A549 (cell line): Measurements from ENCODE around the gene RPH3AL. TPM values are rescaled to one million over a fixed set of nuclear protein-coding genes. Genes with fewer than 3 reads are reported as not detected.
"Not testable (repeated sequence)": the region's sequence is repeated elsewhere in the genome, so short reads cannot be mapped to it uniquely, and the experiment has no call there.

ENCODE experiments used
- ATAC-seq, 2 experiments: fragments of 200-7000 bp in 1 of 2; fragments of >200 bp in 1 of 2; cut with Nextera tagmentation in 1 of 2; cut with Tn5 transposase in 1 of 2; 3 replicates each; pipeline versions ENCODE4 v1.8.0 to v1.9.1; 2018 to 2020; ENCODE audit warnings: mild to moderate bottlenecking in 1 of 2, moderate library complexity in 1 of 2
- CTCF ChIA-PET: fragments of 300-600 bp; sonication (Branson Sonifier 250); formaldehyde crosslinking; extraction: SDS; loops from one replicate; lab custom pipeline; 2021; ENCODE audit warnings: antibody characterized with exemption, inconsistent platforms; lab: Yijun Ruan, JAX
- POLR2A ChIA-PET: fragments of 350-600 bp; formaldehyde crosslinking; extraction: SDS; loops from one replicate; lab custom pipeline; 2021; ENCODE audit warnings: antibody characterized with exemption, inconsistent platforms; lab: Yijun Ruan, JAX
- DNase-seq, 2 experiments: peaks; one replicate each; pipeline versions ENCODE4 v3.0.0 to v3.0.0-alpha.2; 2011 to 2016; ENCODE audit warnings: low read depth in 1 of 2, low spot score in 1 of 2
- FAIRE-seq: peaks from 2 replicates; lab custom pipeline; 2011; peaks lifted over from hg19 to GRCh38; lab: Jason Lieb, UNC
- H3K27ac ChIP-seq, 2 experiments: fragments of >200 bp; sonication (Bioruptor Twin); formaldehyde crosslinking; 3 replicates each; pipeline ENCODE4 v1.5.1; 2016 to 2017
- H3K4me1 ChIP-seq: fragments of >200 bp; sonication (Bioruptor Twin); formaldehyde crosslinking; 3 replicates; pipeline ENCODE4 v1.6.1; 2016
- H3K4me2 ChIP-seq: fragments of >200 bp; sonication (Bioruptor Twin); formaldehyde crosslinking; 3 replicates; pipeline ENCODE4 v1.6.1; 2016
- H3K4me3 ChIP-seq: fragments of >200 bp; sonication (Bioruptor Twin); formaldehyde crosslinking; 3 replicates; pipeline ENCODE4 v1.5.1; 2016
- H3K9me3 ChIP-seq: fragments of >200 bp; sonication (Bioruptor Twin); formaldehyde crosslinking; 3 replicates; pipeline ENCODE4 v1.6.1; 2016
- ATOH8 ChIP-seq: fragments of 250-450 bp; sonication (Bioruptor Pico); IDR thresholded peaks from 2 replicates; pipeline ENCODE4 v1.5.0; 2020; ENCODE audit warnings: low read depth, mild to moderate bottlenecking, moderate library complexity
- CHD2 ChIP-seq: fragments of 150-350 bp; IDR thresholded peaks from 2 replicates; pipeline ENCODE4 v1.6.1; 2014; ENCODE audit warnings: low read length; ENCODE audit not compliant: partially characterized antibody
- CHD4 ChIP-seq: fragments of 200-600 bp; sonication (generic); IDR thresholded peaks from 2 replicates; pipeline ENCODE4 v1.6.1; 2016; ENCODE audit warnings: antibody characterized with exemption, mild to moderate bottlenecking, borderline replicate concordance
- CTCF ChIP-seq: fragments of >200 bp; sonication (Bioruptor Twin); formaldehyde crosslinking; IDR thresholded peaks from 3 replicates; pipeline ENCODE4 v1.5.1; 2016
- ELK1 ChIP-seq: fragments of 150-350 bp; IDR thresholded peaks from 2 replicates; pipeline ENCODE4 v1.6.1; 2014; ENCODE audit warnings: low read depth, mild to moderate bottlenecking, low read length
- FOXS1 ChIP-seq: fragments of 250-450 bp; sonication (Bioruptor Pico); IDR thresholded peaks from 2 replicates; pipeline ENCODE4 v1.5.0; 2020; ENCODE audit warnings: mild to moderate bottlenecking, moderate library complexity
- HEYL ChIP-seq: fragments of 250-450 bp; sonication (Bioruptor Pico); IDR thresholded peaks from 2 replicates; pipeline ENCODE4 v1.8.0; 2021; ENCODE audit warnings: mild to moderate bottlenecking, moderate library complexity
- JUN ChIP-seq, 2 experiments: fragments of >200 bp; sonication (Bioruptor Twin); formaldehyde crosslinking; IDR thresholded peaks; 2 replicates in 1 of 2; 3 replicates in 1 of 2; pipeline ENCODE4 v1.6.1; 2016 to 2017
- JUNB ChIP-seq: fragments of >200 bp; sonication (Bioruptor Twin); formaldehyde crosslinking; IDR thresholded peaks from 2 replicates; pipeline ENCODE4 v1.6.1; 2016
- NPAS2 ChIP-seq: fragments of 250-450 bp; sonication (Bioruptor Pico); IDR thresholded peaks from 2 replicates; pipeline ENCODE4 v1.8.0; 2022; ENCODE audit warnings: mild to moderate bottlenecking, moderate library complexity, borderline replicate concordance
- RARB ChIP-seq: fragments of 250-450 bp; sonication (Bioruptor Pico); IDR thresholded peaks from 2 replicates; pipeline ENCODE4 v1.8.0; 2021; ENCODE audit warnings: mild to moderate bottlenecking, moderate library complexity
- RFX5 ChIP-seq: fragments of 450-650 bp; IDR thresholded peaks from 2 replicates; pipeline ENCODE4 v1.7.1; 2014; ENCODE audit warnings: antibody characterized with exemption, mild to moderate bottlenecking, moderate library complexity
- TP53 ChIP-seq: fragments of 250-450 bp; sonication (Bioruptor Pico); IDR thresholded peaks from 2 replicates; pipeline ENCODE4 v1.5.0; 2021; ENCODE audit warnings: mild to moderate bottlenecking, moderate library complexity
- USF2 ChIP-seq: fragments of 450-650 bp; IDR thresholded peaks from 2 replicates; pipeline ENCODE4 v1.6.1; 2014; ENCODE audit warnings: antibody characterized with exemption
- ZC3H11A ChIP-seq: fragments of 450-650 bp; IDR thresholded peaks from 2 replicates; pipeline ENCODE4 v1.6.1; 2014; ENCODE audit warnings: antibody characterized with exemption, mild to moderate bottlenecking
- ZFP36 ChIP-seq: fragments of 450-650 bp; IDR thresholded peaks from 2 replicates; pipeline ENCODE4 v1.6.1; 2014; ENCODE audit warnings: borderline replicate concordance; ENCODE audit not compliant: partially characterized antibody
- WGBS: methylation state at CpG from one replicate; pipeline ENCODE4 v1.1.6; 2017; ENCODE audit errors: missing lambda C conversion rate; 5-methylcytosine and 5-hydroxymethylcytosine counted together
- polyA plus RNA-seq, 4 experiments: library from polyadenylated mRNA; depleted of rRNA in 3 of 4; stranded (reverse); fragments of >200 nt; fragmentation: RNase III in 1 of 4; extraction: RNeasy Plus Mini Kit Qiagen cat#74134 plus additional on column Dnase treatment in 1 of 4; gene quantifications; 2 replicates in 3 of 4; 3 replicates in 1 of 4; pipeline ENCODE4 v1.2.3, GENCODE V29; 2011 to 2017

The RPH3AL gene
- polyA plus RNA-seq, 2 of the 4 experiments (the other 2 are of a cell fraction), result 23.3 to 31.1 TPM

GRCh38 chr17:204427-205147, 148.0 kb downstream of the RPH3AL start:
- POLR2A ChIA-PET, result no interaction called here
- CTCF ChIA-PET, result interaction anchor here (1.8 kb wide), 1 partner anchor 9 kb away, joined by 5 read pairs; no protein-coding TSS in a partner anchor
- H3K4me1 ChIP-seq, result no peaks in the 10 kb centered on the region
- TF ChIP-seq CHD2, result no peak
- TF ChIP-seq USF2, result no peak
- TF ChIP-seq FOXS1 (CRISPR knock-in tag), result no peak
- TF ChIP-seq RARB (CRISPR knock-in tag), result no peak
- TF ChIP-seq ATOH8 (CRISPR knock-in tag), result no peak
- TF ChIP-seq ZC3H11A, result no peak
- DNase-seq, result no peak
- peaks cover 14% of the 10 kb centered on the region; the same call in 2 of the 3 replicates for H3K9me3 ChIP-seq
- no peak overlapping the region for H3K27ac ChIP-seq
- no peak overlapping the region for H3K4me2 ChIP-seq
- no peak overlapping the region for H3K4me3 ChIP-seq
- no peak for FAIRE-seq
- WGBS, result 50% methylated on average over 10 of the region's 11 CpGs
- ATAC-seq, result peak; percentile 9 to 13; a peak in 4 of 6 replicates

GRCh38 chr17:202501-202951, 150.1 kb downstream of the RPH3AL start:
- Histone ChIP-seq H3K4me3 (no peak overlapping the region), H3K4me2 (no peak overlapping the region), H3K4me1 (no peaks in the 10 kb centered on the region), H3K27ac (no peak overlapping the region), H3K9me3 (peaks cover 9% of the 10 kb centered on the region; the same call in 1 of the 3 replicates)
- POLR2A ChIA-PET, result interaction anchor here (0.8 kb wide), 1 partner anchor 186 kb away, joined by 3 read pairs; no protein-coding TSS in a partner anchor
- WGBS, result 91% methylated on average over 22 of the region's 23 CpGs
- FAIRE-seq, result no peak
- CTCF ChIA-PET, result interaction anchor here (0.5 to 1.5 kb wide), 5 partner anchors 14 to 145 kb away, joined by 3 to 5 read pairs (median 3); no protein-coding TSS in a partner anchor
- ATAC-seq, result peak in 1 of 2 experiments; percentile 6; a peak in 3 of 6 replicates
- TF ChIP-seq TP53 (CRISPR knock-in tag), result no peak
- TF ChIP-seq CHD4, result no peak
- TF ChIP-seq JUNB, result no peak
- TF ChIP-seq ZFP36, result no peak
- no peak for TF ChIP-seq RFX5
- TF ChIP-seq HEYL, result no peak
- TF ChIP-seq ELK1, result no peak
- TF ChIP-seq NPAS2 (CRISPR knock-in tag), result no peak
- TF ChIP-seq JUN (IDR thresholded peaks at IDR 0.05), result no peak
- no peak for TF ChIP-seq ATOH8 (CRISPR knock-in tag)
- TF ChIP-seq CTCF, result no peak
- no peak for DNase-seq

- H3K4me1 ChIP-seq, FAIRE-seq, POLR2A ChIA-PET, H3K27ac ChIP-seq, DNase-seq, H3K9me3 ChIP-seq, ATAC-seq, H3K4me2 ChIP-seq, H3K4me3 ChIP-seq: not testable (repeated sequence)
- CTCF ChIA-PET, result interaction anchor here (0.6 to 1.2 kb wide), 3 partner anchors 13 to 47 kb away, joined by 3 to 5 read pairs (median 3); no protein-coding TSS in a partner anchor
- 65% methylated on average over 10 of the region's 13 CpGs for whole genome bisulfite sequencing
Observed at GRCh38 chr17:201736-202135, 150.9 kb downstream of the RPH3AL start.

- H3K4me3 ChIP-seq, FAIRE-seq, DNase-seq, H3K4me2 ChIP-seq, H3K4me1 ChIP-seq, POLR2A ChIA-PET, CTCF ChIA-PET, H3K9me3 ChIP-seq, H3K27ac ChIP-seq, ATAC-seq: not testable (repeated sequence)
- 85% methylated on average over 9 of the region's 16 CpGs for WGBS
Observed at GRCh38 chr17:201257-201656, 151.3 kb downstream of the RPH3AL start.
